ENCODE data around the gene S100A4.
"Not testable (repeated sequence)": the region's sequence is repeated elsewhere in the genome, so short reads cannot be mapped to it uniquely, and the experiment has no call there.

Gene S100A4

GRCh38 chr1:153533689-153534201, 11.9 kb downstream of the S100A4 start:
- peak; percentile 49 for DNase-seq (ENCODE audit: low read depth)

- DNase-seq (ENCODE audit: low read depth) = peak; percentile 57
Observed at GRCh38 chr1:153532769-153533599, 12.6 kb downstream of the S100A4 start.

GRCh38 chr1:153532181-153532580, 13.4 kb downstream of the S100A4 start:
- DNase-seq (ENCODE audit: low read depth) = peak; percentile 52

- no peak for DNase-seq (ENCODE audit: low read depth)
Observed at GRCh38 chr1:153531638-153532037, 14.0 kb downstream of the S100A4 start.

- no peak for DNase-seq (ENCODE audit: low read depth)
Observed at GRCh38 chr1:153527683-153528040, 17.9 kb downstream of the S100A4 start.

GRCh38 chr1:153527023-153527682, 18.5 kb downstream of the S100A4 start:
- DNase-seq (ENCODE audit: low read depth) = no peak

- no peak for DNase-seq (ENCODE audit: low read depth)
Observed at GRCh38 chr1:153526132-153526543, 19.5 kb downstream of the S100A4 start.

- no peak for DNase-seq (ENCODE audit: low read depth)
Observed at GRCh38 chr1:153525088-153525728, 20.4 kb downstream of the S100A4 start.

GRCh38 chr1:153522353-153523048, 23.1 kb downstream of the S100A4 start:
- not testable (repeated sequence) for DNase-seq (ENCODE audit: low read depth)

- DNase-seq (ENCODE audit: low read depth) = not testable (repeated sequence)
Observed at GRCh38 chr1:153521808-153522207, 23.8 kb downstream of the S100A4 start.

- DNase-seq (ENCODE audit: low read depth) = no peak
Observed at GRCh38 chr1:153520818-153521476, 24.7 kb downstream of the S100A4 start.

- not testable (repeated sequence) for DNase-seq (ENCODE audit: low read depth)
Observed at GRCh38 chr1:153520137-153520691, 25.4 kb downstream of the S100A4 start.

- no peak for DNase-seq (ENCODE audit: low read depth)
Observed at GRCh38 chr1:153519242-153519641, 26.4 kb downstream of the S100A4 start.

- no peak for DNase-seq (ENCODE audit: low read depth)
Observed at GRCh38 chr1:153515504-153516394, 29.9 kb downstream of the S100A4 start.

GRCh38 chr1:153513666-153514065, 31.9 kb downstream of the S100A4 start:
- DNase-seq (ENCODE audit: low read depth) = no peak

- DNase-seq (ENCODE audit: low read depth) = no peak
Observed at GRCh38 chr1:153513023-153513422, 32.6 kb downstream of the S100A4 start.

GRCh38 chr1:153510984-153511410, 34.6 kb downstream of the S100A4 start:
- DNase-seq (ENCODE audit: low read depth) = peak; percentile 42

- DNase-seq (ENCODE audit: low read depth) = peak; percentile 22
Observed at GRCh38 chr1:153509729-153510354, 35.8 kb downstream of the S100A4 start.

- DNase-seq (ENCODE audit: low read depth) = no peak
Observed at GRCh38 chr1:153509036-153509435, 36.6 kb downstream of the S100A4 start.

Data from T-helper 22 cell (primary cell).